Lung (tissue), 12 donors: ENCODE measurements around the gene PRKCQ. TPM values are rescaled to one million over a fixed set of nuclear protein-coding genes. Genes with fewer than 3 reads are reported as not detected.

Experiments used
- ATAC-seq: fragments of 200-7000 bp; cut with Tn5 transposase; one replicate; pipeline ENCODE4 v1.9.1; 2020; ENCODE audit warnings: moderate number of reproducible peaks; ENCODE audit not compliant: insufficient read depth, low FRiP score
- DNase-seq, 3 donors: peaks; one replicate each; pipeline ENCODE4 v3.0.0-alpha.2; 2013 to 2017
- H3K27ac ChIP-seq, 2 donors: one replicate each; pipeline ENCODE4 v1.5.1; 2013; ENCODE audit warnings: mild to moderate bottlenecking in 2 of 2, moderate library complexity in 2 of 2, control low read depth in 1 of 2, inconsistent platforms in 1 of 2, low read depth in 1 of 2, low read length in 1 of 2
- H3K27me3 ChIP-seq, 3 donors: one replicate each; pipeline ENCODE4 v1.5.1; 2013; ENCODE audit warnings: low read length in 2 of 3; ENCODE audit not compliant: control insufficient read depth in 3 of 3, insufficient read depth in 3 of 3
- H3K36me3 ChIP-seq, 4 donors: one replicate each; pipeline ENCODE4 v1.5.1; 2013; ENCODE audit warnings: low read length in 4 of 4, mild to moderate bottlenecking in 1 of 4, moderate library complexity in 1 of 4; ENCODE audit not compliant: control insufficient read depth in 4 of 4, insufficient read depth in 4 of 4
- H3K4me1 ChIP-seq, 5 donors: one replicate each; pipeline ENCODE4 v1.5.1; 2013; ENCODE audit warnings: low read length in 5 of 5, mild to moderate bottlenecking in 2 of 5, moderate library complexity in 1 of 5; ENCODE audit not compliant: control insufficient read depth in 5 of 5, insufficient read depth in 5 of 5
- H3K4me3 ChIP-seq: one replicate; pipeline ENCODE4 v1.5.1; 2013; ENCODE audit warnings: mild to moderate bottlenecking, control low read depth, moderate library complexity
- H3K9ac ChIP-seq, 2 donors: one replicate each; pipeline ENCODE4 v1.5.1; 2013; ENCODE audit warnings: low read length in 2 of 2, control low read depth in 1 of 2; ENCODE audit not compliant: insufficient read depth in 1 of 2
- H3K9me3 ChIP-seq, 4 donors: one replicate each; pipeline ENCODE4 v1.5.1; 2013; ENCODE audit warnings: low read length in 3 of 4, mild to moderate bottlenecking in 1 of 4, moderate library complexity in 1 of 4; ENCODE audit not compliant: control insufficient read depth in 4 of 4, insufficient read depth in 3 of 4
- CTCF ChIP-seq: IDR thresholded peaks from 2 replicates; pipeline ENCODE4 v1.5.1; 2012; ENCODE audit warnings: mild to moderate bottlenecking; ENCODE audit errors: control extremely low read depth, extremely low read depth
- WGBS, 2 donors: extraction: QIAGEN DNeasy Blood & Tissue Kit; methylation state at CpG; one replicate each; pipeline ENCODE4 v1.1.7; 2013; 5-methylcytosine and 5-hydroxymethylcytosine counted together
- polyA plus RNA-seq, 2 donors: library from polyadenylated mRNA; stranded (reverse); fragments of 200-250 nt; gene quantifications; one replicate each; pipeline ENCODE4 v1.2.1, GENCODE V29; 2013
- total RNA-seq, 2 donors: library from RNA; depleted of rRNA in 1 of 2; stranded (reverse); fragments of >200 nt in 1 of 2; gene quantifications; one replicate each; pipeline ENCODE4 v1.2.1, GENCODE V29; 2014 to 2021
- donor health status: control.
- donor health status: control.
- donor health status: Bipolar disorder and iron deficiency.
- donor health status: healthy.
- donor health status: DM: yes; HTN: yes; CAD: no.

The PRKCQ gene
- total and polyA plus RNA-seq, 4 donors: 2.8 to 9.1 (median 7.2) TPM

- Histone ChIP-seq H3K36me3 (no peaks in the 10 kb centered on the region), H3K27ac (no peak overlapping the region), H3K4me3 (no peak overlapping the region), H3K4me1 (peaks cover 0 to 5% (median 0%) of the 10 kb centered on the region in 5 donors), H3K9ac (peak overlapping the region in 1 of 2 donors; percentile 2), H3K9me3 (peaks cover 0 to 3% (median 0%) of the 10 kb centered on the region in 4 donors), H3K27me3 (no peaks in the 10 kb centered on the region)
- no peak for DNase-seq
- 19 to 32% methylated on average over 9 of the region's 9 CpGs for WGBS, 2 donors
- no peak for TF ChIP-seq CTCF
- ATAC-seq: no peak
Measured at GRCh38 chr10:6543431-6544005, 36.6 kb downstream of the PRKCQ start.

GRCh38 chr10:6542999-6543430 is 37.1 kb downstream of the PRKCQ start:
- 10 to 14% methylated on average over 9 of the region's 9 CpGs for WGBS, 2 donors
- peak overlapping the region in 1 of 2 donors; percentile 13 for H3K27ac ChIP-seq
- DNase-seq (peak in 1 of 3 donors; percentile 25), ATAC-seq (no peak)
- no peaks in the 10 kb centered on the region for H3K36me3 ChIP-seq
- H3K9me3 ChIP-seq: peaks cover 0 to 3% (median 0%) of the 10 kb centered on the region in 4 donors
- H3K27me3 ChIP-seq: no peaks in the 10 kb centered on the region
- peaks cover 0 to 5% (median 0%) of the 10 kb centered on the region in 5 donors for H3K4me1 ChIP-seq
- TF ChIP-seq CTCF: no peak
- no peak overlapping the region for H3K4me3 ChIP-seq
- peak overlapping the region in 1 of 2 donors; percentile 2 for H3K9ac ChIP-seq

- H3K4me3 ChIP-seq: no peak overlapping the region
- TF ChIP-seq CTCF: no peak
- H3K27ac ChIP-seq: no peak overlapping the region
- H3K4me1 ChIP-seq: peaks cover 0 to 5% (median 0%) of the 10 kb centered on the region in 5 donors
- H3K27me3 ChIP-seq: no peaks in the 10 kb centered on the region
- H3K9me3 ChIP-seq: no peaks in the 10 kb centered on the region
- ATAC-seq (no peak), DNase-seq (no peak)
- no peaks in the 10 kb centered on the region for H3K36me3 ChIP-seq
- no peak overlapping the region for H3K9ac ChIP-seq
Measured at GRCh38 chr10:6539833-6540232, 40.2 kb downstream of the PRKCQ start.

GRCh38 chr10:6537770-6538169 is 42.3 kb downstream of the PRKCQ start:
- no peaks in the 10 kb centered on the region for H3K4me1 ChIP-seq
- ATAC-seq (peak; percentile 47), DNase-seq (peak in 1 of 3 donors; percentile 4)

More at GRCh38 chr10:6537770-6538169, 42.3 kb downstream of the PRKCQ start:
- Histone ChIP-seq H3K9ac (no peak overlapping the region), H3K27ac (no peak overlapping the region), H3K4me3 (no peak overlapping the region), H3K36me3 (no peaks in the 10 kb centered on the region), H3K9me3 (no peaks in the 10 kb centered on the region), H3K27me3 (no peaks in the 10 kb centered on the region)
- TF ChIP-seq CTCF: no peak
- WGBS, 2 donors: 14 to 46% methylated on average over 5 of the region's 5 CpGs
